ENCODE results near the gene TMEM259.
A peak's percentile ranks its signal among the peaks of the same experiment; 100 is the strongest.
"Not testable (repeated sequence)": the region's sequence is repeated elsewhere in the genome, so short reads cannot be mapped to it uniquely, and the experiment has no call there.

The TMEM259 gene

GRCh38 chr19:1038978-1039645, 18.2 kb upstream of the TMEM259 start:
- DNase-seq = no peak

GRCh38 chr19:1037621-1038064, 16.7 kb upstream of the TMEM259 start:
- DNase-seq = no peak

- DNase-seq = no peak
These were observed 15.2 kb upstream of the TMEM259 start for GRCh38 chr19:1035998-1036621.

DNA sequence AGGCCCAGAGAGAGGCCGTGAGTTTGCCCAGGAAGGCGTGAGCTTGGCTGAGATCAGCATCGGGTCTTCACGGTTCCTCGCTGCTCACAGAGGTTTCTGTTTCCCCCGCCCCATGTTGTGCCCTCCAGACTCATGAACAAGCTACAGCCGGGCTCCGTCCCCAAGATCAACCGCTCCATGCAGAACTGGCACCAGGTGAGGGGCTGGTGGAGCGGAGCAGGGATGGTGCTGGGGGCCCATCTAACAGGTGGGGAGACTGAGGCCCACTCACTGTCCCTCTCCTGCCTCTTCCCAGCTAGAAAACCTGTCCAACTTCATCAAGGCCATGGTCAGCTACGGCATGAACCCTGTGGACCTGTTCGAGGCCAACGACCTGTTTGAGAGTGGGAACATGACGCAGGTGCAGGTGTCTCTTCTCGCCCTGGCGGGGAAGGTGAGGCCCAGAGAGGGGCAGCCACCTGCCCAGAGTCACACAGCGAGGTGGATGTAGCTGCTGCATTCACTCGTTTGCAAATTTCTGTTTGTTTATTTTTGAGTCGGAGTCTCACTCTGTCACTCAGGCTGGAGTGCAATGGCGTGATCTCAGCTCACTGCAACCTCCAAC, 11.4 kb upstream of the TMEM259 start:
- no peak for DNase-seq

DNA sequence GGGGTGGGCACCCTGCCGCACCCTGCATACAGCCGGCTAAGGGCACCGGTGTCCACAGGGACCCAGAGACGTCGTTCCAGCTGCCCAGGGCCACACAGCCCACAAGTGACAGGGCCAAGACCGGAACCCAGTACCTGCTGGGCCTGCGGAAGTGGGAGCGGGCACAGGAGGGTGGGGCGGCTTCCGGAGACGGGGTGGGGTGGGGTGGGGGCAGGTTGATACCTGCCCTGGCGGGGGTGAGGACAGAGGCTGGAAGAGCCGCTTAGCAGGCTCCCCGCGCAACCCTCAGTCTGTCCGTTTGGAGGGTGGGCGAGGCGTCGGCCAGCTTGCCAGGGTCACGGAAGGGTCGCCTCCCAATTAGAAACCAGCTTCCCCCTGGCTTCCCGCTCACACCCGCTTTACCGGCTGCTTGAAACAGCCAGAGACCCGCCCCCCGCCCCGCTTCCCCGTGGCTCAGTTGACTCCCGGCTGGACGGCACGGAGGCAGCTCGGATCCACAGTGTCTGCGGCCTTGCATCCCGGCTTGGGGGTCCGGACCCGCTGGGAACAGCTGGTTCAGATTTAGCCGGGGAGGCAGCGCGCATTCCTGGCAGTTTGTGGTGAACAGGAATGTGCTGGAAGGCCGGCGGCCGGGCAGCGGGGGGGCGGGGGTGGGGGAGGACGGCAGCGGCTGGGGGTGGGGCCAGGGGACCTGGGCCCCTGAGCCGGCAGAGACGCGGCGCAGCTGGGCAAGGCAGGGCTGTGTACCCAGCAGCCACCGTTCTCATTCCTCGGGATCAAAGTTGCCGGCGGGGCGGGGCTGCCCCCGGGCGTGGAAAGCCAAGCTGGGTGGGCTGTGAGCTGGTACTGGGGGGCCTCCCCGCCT, 7.4 kb upstream of the TMEM259 start:
- peak; percentile 74 for DNase-seq

DNA sequence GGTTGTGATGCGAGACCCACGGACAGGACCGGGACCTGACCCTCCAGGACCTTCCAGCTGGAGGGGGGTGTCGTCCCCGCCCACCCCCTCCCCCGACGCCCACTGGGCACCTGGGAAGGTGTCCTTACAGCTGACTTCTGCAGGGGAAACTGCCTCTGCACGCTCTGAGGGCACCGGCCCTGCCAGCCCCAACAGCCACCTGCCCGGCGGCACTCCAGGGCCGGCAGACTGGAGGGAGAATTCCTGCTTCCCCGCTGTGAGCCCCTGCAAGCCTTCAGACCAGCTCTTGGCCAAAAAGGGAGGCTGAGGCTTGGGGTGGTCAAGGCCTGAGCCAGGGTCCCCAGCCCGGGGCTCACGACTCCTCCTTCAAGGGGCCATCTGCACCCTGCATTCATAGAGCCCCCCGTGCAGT, 6.7 kb upstream of the TMEM259 start:
- no peak for DNase-seq

DNA sequence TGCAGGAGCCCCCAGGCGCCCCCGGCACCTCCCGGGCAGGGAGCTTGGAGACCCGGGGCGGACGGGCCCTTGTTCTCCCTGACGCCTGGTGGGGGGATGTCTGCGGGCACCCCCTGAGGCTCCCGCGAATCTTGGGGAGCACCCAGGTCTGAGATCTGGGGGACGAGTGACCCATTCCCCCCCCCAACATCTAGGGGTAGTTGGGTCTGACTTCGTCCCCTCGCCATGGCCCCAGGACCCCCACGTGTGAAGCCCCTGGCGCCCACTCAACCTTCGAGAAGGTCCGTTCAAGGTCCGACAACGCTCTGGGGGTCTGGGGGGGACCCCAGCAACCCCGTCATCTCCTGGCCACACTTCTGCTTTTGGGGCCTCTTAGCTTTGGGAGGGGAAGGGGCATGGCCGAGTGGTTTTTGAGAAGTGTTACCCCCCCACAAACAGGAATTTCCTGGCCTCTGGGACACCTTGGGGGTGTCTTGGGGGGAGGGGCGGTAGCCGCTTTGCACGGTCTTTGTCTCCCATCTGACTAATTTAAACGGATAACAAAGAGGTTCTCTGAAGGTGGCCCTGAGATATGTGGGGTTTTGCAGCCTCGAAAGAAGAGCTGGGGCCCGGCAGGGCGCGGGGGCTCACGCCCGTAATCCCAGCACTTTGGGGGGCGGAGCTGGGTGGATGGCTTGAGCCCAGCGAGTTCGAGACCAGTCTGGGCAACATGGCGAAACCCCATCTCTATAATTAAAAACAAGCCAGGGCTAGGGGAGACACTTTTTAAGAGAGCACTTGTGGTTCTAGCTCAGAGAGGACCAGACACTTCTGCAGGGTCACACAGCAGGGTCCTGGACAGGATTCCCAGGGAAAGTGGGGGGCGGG, 6.1 kb upstream of the TMEM259 start:
- DNase-seq = no peak

- DNase-seq = peak; percentile 63
These were observed 5.2 kb upstream of the TMEM259 start, which contains the start of gene CNN2 for GRCh38 chr19:1025960-1026782. TSS of gene CNN2 (plus strand) at chr19:1026608. CDS start at chr19:1026662, 54 bp downstream.

DNA sequence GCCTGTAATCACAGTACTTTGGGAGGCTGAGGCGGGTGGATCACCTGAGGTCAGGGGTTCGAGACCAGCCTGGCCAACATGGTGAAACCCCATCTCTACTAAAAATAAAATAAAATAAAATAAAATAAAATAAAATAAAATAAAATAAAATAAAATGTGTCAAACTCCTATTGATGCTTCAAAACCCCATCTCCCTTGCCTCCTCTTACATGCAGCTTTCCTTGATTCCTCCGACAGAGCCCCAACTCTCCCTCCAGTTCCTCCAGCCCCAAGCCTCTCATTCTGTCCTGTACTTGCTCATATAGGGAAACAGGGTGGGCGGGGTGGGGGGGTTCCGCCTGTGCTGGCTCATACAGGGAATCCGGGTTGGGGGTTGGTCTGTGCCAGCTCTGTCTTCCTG, 4.2 kb upstream of the TMEM259 start:
- DNase-seq = not testable (repeated sequence)

DNA sequence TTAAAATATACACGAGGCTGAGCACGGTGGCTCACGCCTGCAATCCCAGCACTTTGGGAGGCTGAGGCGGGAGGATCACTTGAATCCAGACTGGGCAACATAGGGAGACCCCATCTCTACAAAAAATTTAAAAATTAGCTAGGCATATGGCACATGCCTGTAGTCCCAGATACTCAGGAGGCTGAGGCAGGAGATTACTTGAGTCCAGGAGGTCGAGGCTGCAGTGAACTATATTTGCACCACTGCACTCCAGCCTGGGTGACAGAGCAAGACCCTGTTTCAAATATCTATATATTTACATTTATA, 2.9 kb upstream of the TMEM259 start:
- DNase-seq = not testable (repeated sequence)

GRCh38 chr19:1019980-1020867, 699 bp downstream of the TMEM259 start:
- no peak for DNase-seq

- no peak for DNase-seq
These were observed 1.3 kb downstream of the TMEM259 start for GRCh38 chr19:1019616-1019961.

- DNase-seq = no peak
These were observed 1.8 kb downstream of the TMEM259 start for GRCh38 chr19:1018932-1019615.

DNA sequence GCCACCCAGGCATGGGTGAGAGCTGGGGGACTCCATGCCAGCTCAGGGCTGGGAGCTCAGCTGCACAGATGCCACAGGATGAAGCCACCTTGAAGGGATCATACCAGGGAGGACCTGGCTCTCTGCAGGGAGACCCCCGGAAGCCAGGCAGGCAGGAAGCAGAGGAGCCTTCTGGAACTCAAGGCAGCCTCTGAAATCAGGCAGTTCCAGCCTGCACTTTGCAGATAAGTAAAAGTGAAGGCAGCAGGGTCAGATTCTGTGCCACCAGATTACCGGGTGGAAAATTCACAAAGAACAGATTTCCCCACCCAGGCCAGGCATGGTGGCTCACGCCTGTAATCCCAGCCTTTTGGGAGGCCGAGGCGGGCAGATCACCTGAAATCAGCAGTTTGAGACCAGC, 2.5 kb downstream of the TMEM259 start:
- no peak for DNase-seq

- DNase-seq = no peak
These were observed 3.0 kb downstream of the TMEM259 start for GRCh38 chr19:1017906-1018305.

GRCh38 chr19:1017115-1017905, 3.6 kb downstream of the TMEM259 start:
- DNase-seq = no peak

DNA sequence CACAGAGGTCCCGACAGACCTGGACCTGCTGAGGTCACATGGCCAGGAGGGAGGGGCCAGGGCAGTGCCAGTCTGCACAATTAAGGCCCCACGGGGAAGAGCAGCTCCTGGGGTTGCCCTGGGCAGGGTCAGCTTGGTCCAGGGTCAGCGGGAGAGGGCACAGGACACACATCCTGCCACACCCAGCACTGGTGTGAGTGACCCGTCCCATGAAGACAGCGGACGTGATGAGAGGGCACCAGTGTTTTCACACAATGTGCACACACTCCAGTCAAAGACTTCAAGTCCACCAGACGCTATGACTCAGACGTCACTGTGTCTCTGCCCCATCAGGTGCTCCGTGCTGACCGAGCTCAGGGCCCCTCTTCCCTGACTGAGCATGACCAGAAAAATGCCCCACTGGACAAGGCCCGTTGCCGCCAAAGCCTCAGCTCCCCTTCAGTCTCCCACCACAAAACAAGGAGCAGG, 4.2 kb downstream of the TMEM259 start:
- no peak for DNase-seq

GRCh38 chr19:1015782-1016646, 4.9 kb downstream of the TMEM259 start:
- DNase-seq = no peak

All from CD4-positive, alpha-beta T cell treated with Interleukin-21 for 1 hour (primary cell).